K562 (cell line): Measurements from ENCODE around the gene SCAMP3. TPM values are rescaled to one million over a fixed set of nuclear protein-coding genes. Genes with fewer than 3 reads are reported as not detected.

Experiments used
- BACH1 ChIP-seq: fragments of 200-800 bp; sonication (Bioruptor generic); IDR thresholded peaks from 2 replicates; pipeline ENCODE4 v1.6.1; 2016; ENCODE audit warnings: missing genetic modification characterization, missing compliant biosample characterization
- CREM ChIP-seq: IDR thresholded peaks from 2 replicates; pipeline ENCODE4 v1.6.1; 2014; ENCODE audit warnings: antibody characterized with exemption, low read depth
- ESRRA ChIP-seq: fragments of 450-650 bp; IDR thresholded peaks from 2 replicates; pipeline ENCODE4 v1.6.1; 2014; ENCODE audit warnings: low read depth, mild to moderate bottlenecking, moderate library complexity, borderline replicate concordance
- GATAD2B ChIP-seq: fragments of 450-650 bp; IDR thresholded peaks from 2 replicates; pipeline ENCODE4 v1.6.1; 2017; ENCODE audit warnings: mild to moderate bottlenecking, borderline replicate concordance
- NELFE ChIP-seq: IDR thresholded peaks from 2 replicates; pipeline ENCODE4 v1.6.1; 2011; ENCODE audit warnings: mild to moderate bottlenecking; ENCODE audit not compliant: insufficient read depth, insufficient read length
- POLR3G ChIP-seq: IDR thresholded peaks from 2 replicates; pipeline ENCODE4 v1.6.1; 2011; ENCODE audit not compliant: insufficient read length, insufficient replicate concordance; ENCODE audit errors: extremely low read depth
- TARDBP ChIP-seq: fragments of 450-650 bp; IDR thresholded peaks from 2 replicates; pipeline ENCODE4 v1.6.1; 2016
- TCFL5 ChIP-seq: fragments of 250-450 bp; sonication (Bioruptor Pico); conservative IDR thresholded peaks from 2 replicates; pipeline ENCODE4 v1.6.1; 2021; ENCODE audit warnings: mild to moderate bottlenecking, moderate library complexity, matching md5 sums
- U2AF2 ChIP-seq: fragments of 200-400 bp; formaldehyde crosslinking; optimal IDR thresholded peaks from 2 replicates; pipeline ENCODE3; 2017; ENCODE audit warnings: low read depth, mild to moderate bottlenecking, low read length
- ZNF239 ChIP-seq: fragments of 250-450 bp; sonication (Bioruptor Pico); IDR thresholded peaks from 2 replicates; pipeline ENCODE4 v1.4.0; 2020; ENCODE audit warnings: mild to moderate bottlenecking
- ZNF384 ChIP-seq: IDR thresholded peaks from 2 replicates; pipeline ENCODE4 v1.6.1; 2012; ENCODE audit warnings: low read depth, low read length, improper control_type of control experiment
- ZNF780A ChIP-seq: fragments of 250-450 bp; sonication (Bioruptor Pico); IDR thresholded peaks from 2 replicates; pipeline ENCODE4 v1.5.0; 2021; ENCODE audit warnings: mild to moderate bottlenecking
- polyA plus RNA-seq, 8 experiments: library from polyadenylated mRNA; depleted of rRNA in 4 of 8; stranded (reverse) in 5 of 8; unstranded in 3 of 8; fragments of >200 nt; fragmentation: Nextera tagmentation in 2 of 8; fragmentation: Illumina TruSeq in 1 of 8; extraction: Ambion mirVana in 2 of 8; extraction: Trizol in 1 of 8; gene quantifications; 2 replicates each; pipeline versions ENCODE4 v1.2.1 to v1.2.3, GENCODE V29; 2011 to 2014; ENCODE audit warnings: inconsistent platforms in 1 of 8, missing spikeins in 1 of 8
- total RNA-seq, 7 experiments: library from RNA; depleted of rRNA in 6 of 7; stranded (reverse); fragments of >200 nt in 6 of 7; fragmentation: Illumina TruSeq in 2 of 7; extraction: Trizol in 2 of 7; gene quantifications; 2 replicates each; pipeline versions ENCODE4 v1.2.1 to v1.2.3, GENCODE V29; 2011 to 2021; ENCODE audit warnings: low replicate concordance in 1 of 7
- TF ChIP-seq, protein P1 (sequence below): sonication (generic); formaldehyde crosslinking; IDR thresholded peaks from 2 replicates; pipeline ENCODE4 v1.8.1; 2023; ENCODE audit warnings: mild to moderate bottlenecking, missing genetic modification reagents
- TF ChIP-seq, protein P2 (sequence below): fragments of 450-650 bp; formaldehyde crosslinking; IDR thresholded peaks from 2 replicates; pipeline ENCODE4 v1.4.0; 2020; ENCODE audit warnings: mild to moderate bottlenecking, moderate library complexity
- TF ChIP-seq, protein P3 (sequence below), 2 experiments: fragments of 450-650 bp in 1 of 2; sonication (generic) in 1 of 2; formaldehyde crosslinking in 1 of 2; IDR thresholded peaks; 2 replicates each; pipeline versions ENCODE4 v1.7.1 to v1.9.0; 2016 to 2022; ENCODE audit warnings: inconsistent platforms in 1 of 2, mild to moderate bottlenecking in 1 of 2, missing genetic modification reagents in 1 of 2

The SCAMP3 gene
- total and polyA plus RNA-seq, 9 of the 15 experiments (the other 6 are each of a cell fraction or from before 2014, with no cell fraction given): 14.2 to 131 (median 86.1) TPM

DNA sequence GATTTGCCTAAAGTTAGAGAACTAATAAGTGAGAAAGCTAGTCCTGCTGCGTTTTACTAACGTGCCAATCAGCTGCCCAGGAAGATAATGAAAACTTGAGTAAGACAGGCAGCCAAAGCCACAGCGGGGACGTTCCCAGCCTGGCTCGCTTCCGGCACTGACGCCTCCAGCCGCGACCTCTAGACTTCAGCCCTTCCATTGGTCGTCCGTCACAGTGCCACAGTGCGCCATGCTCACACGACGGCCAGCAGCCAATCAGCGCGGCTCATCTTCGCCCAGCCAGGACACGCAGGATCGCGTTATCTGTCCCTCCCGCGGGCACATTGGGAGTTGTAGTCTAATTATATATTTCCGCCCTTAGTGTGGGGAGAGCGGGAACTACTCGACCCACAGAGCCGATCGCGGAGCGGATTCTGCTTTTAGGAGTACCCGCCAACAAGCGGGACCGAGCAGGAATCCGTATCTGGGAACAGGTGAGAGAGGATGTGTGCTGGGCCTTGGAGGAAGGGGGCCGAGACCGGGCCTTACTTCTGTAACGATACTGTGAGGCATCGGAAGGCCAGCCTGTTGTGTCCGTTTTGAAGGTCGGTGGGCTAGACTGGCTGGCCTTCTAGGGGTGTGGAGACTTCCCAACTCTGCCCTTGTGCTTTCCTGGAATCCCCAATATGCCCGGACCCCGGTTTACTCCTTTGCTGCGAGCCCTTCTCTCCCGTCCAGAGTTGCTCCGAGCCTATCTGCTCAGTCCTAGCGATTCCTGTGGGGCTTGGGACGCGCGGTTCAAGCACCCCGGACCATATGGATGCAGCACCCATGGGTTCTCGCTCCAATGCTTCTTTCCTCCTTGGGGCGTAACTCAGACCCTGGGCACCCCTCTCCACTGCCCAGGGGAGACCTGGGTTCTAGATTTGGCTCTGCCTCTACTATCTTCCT lies 46.6 kb upstream of the SCAMP3 start, which contains the start of gene FDPS (continued):
- TF ChIP-seq, protein P1, sequence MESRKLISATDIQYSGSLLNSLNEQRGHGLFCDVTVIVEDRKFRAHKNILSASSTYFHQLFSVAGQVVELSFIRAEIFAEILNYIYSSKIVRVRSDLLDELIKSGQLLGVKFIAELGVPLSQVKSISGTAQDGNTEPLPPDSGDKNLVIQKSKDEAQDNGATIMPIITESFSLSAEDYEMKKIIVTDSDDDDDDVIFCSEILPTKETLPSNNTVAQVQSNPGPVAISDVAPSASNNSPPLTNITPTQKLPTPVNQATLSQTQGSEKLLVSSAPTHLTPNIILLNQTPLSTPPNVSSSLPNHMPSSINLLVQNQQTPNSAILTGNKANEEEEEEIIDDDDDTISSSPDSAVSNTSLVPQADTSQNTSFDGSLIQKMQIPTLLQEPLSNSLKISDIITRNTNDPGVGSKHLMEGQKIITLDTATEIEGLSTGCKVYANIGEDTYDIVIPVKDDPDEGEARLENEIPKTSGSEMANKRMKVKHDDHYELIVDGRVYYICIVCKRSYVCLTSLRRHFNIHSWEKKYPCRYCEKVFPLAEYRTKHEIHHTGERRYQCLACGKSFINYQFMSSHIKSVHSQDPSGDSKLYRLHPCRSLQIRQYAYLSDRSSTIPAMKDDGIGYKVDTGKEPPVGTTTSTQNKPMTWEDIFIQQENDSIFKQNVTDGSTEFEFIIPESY (CRISPR knock-in tag): peak; percentile 36; the same call in 1 of the 2 replicates
- TF ChIP-seq BACH1 (tag) (no peak), TARDBP (0 out of 2 replicates have a peak, but pooled peaks have one; percentile 33), TCFL5 (CRISPR knock-in tag) (no peak), POLR3G (no peak), ZNF239 (no peak), U2AF2 (no peak), ESRRA (peak; percentile 63), GATAD2B (no peak), ZNF780A (no peak), ZNF384 (no peak), NELFE (no peak), CREM (peak; percentile 99)
- TF ChIP-seq, protein P2, sequence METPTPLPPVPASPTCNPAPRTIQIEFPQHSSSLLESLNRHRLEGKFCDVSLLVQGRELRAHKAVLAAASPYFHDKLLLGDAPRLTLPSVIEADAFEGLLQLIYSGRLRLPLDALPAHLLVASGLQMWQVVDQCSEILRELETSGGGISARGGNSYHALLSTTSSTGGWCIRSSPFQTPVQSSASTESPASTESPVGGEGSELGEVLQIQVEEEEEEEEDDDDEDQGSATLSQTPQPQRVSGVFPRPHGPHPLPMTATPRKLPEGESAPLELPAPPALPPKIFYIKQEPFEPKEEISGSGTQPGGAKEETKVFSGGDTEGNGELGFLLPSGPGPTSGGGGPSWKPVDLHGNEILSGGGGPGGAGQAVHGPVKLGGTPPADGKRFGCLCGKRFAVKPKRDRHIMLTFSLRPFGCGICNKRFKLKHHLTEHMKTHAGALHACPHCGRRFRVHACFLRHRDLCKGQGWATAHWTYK (CRISPR knock-in tag): no peak; the same call in 1 of the 2 replicates
- TF ChIP-seq, protein P3, sequence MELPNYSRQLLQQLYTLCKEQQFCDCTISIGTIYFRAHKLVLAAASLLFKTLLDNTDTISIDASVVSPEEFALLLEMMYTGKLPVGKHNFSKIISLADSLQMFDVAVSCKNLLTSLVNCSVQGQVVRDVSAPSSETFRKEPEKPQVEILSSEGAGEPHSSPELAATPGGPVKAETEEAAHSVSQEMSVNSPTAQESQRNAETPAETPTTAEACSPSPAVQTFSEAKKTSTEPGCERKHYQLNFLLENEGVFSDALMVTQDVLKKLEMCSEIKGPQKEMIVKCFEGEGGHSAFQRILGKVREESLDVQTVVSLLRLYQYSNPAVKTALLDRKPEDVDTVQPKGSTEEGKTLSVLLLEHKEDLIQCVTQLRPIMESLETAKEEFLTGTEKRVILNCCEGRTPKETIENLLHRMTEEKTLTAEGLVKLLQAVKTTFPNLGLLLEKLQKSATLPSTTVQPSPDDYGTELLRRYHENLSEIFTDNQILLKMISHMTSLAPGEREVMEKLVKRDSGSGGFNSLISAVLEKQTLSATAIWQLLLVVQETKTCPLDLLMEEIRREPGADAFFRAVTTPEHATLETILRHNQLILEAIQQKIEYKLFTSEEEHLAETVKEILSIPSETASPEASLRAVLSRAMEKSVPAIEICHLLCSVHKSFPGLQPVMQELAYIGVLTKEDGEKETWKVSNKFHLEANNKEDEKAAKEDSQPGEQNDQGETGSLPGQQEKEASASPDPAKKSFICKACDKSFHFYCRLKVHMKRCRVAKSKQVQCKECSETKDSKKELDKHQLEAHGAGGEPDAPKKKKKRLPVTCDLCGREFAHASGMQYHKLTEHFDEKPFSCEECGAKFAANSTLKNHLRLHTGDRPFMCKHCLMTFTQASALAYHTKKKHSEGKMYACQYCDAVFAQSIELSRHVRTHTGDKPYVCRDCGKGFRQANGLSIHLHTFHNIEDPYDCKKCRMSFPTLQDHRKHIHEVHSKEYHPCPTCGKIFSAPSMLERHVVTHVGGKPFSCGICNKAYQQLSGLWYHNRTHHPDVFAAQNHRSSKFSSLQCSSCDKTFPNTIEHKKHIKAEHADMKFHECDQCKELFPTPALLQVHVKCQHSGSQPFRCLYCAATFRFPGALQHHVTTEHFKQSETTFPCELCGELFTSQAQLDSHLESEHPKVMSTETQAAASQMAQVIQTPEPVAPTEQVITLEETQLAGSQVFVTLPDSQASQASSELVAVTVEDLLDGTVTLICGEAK (IDR thresholded peaks at IDR 0.05): peak; percentile 76
- TF ChIP-seq, protein P3 (CRISPR knock-in tag; IDR thresholded peaks at IDR 0.05): no peak
